Right atrium auricular region (tissue), 2 donors: ENCODE results near the gene GRAMD2A. TPM values are rescaled to one million over a fixed set of nuclear protein-coding genes. Genes with fewer than 3 reads are reported as not detected.
A peak's percentile ranks its signal among the peaks of the same experiment; 100 is the strongest.

Experiments used
- DNase-seq: peaks from one replicate; pipeline ENCODE4 v3.0.0-alpha.2; 2019; ENCODE audit warnings: low spot score
- H3K27ac ChIP-seq, 2 donors: fragments of 200-600 bp; sonication (generic); 1 replicate in 1 of 2; 2 replicates in 1 of 2; pipeline ENCODE4 v1.5.1; 2016 to 2019
- H3K27me3 ChIP-seq, 2 donors: fragments of 200-600 bp; sonication (generic); one replicate each; pipeline versions ENCODE4 v1.5.1 to v1.6.0; 2017 to 2019
- H3K36me3 ChIP-seq: fragments of 200-600 bp; sonication (generic); one replicate; pipeline ENCODE4 v1.5.1; 2016
- H3K4me1 ChIP-seq, 2 donors: fragments of 200-600 bp; sonication (generic); one replicate each; pipeline versions ENCODE4 v1.5.1 to v1.6.0; 2017 to 2019
- H3K4me3 ChIP-seq, 2 donors: fragments of 200-600 bp; sonication (generic); 1 replicate in 1 of 2; 2 replicates in 1 of 2; pipeline ENCODE4 v1.5.1; 2017 to 2019; ENCODE audit warnings: mild to moderate bottlenecking in 1 of 2, moderate library complexity in 1 of 2
- H3K9me3 ChIP-seq, 2 donors: fragments of 200-600 bp; sonication (generic); one replicate each; pipeline ENCODE4 v1.5.1; 2019
- CTCF ChIP-seq, 2 donors: fragments of 200-600 bp; sonication (generic); IDR thresholded peaks; one replicate each; pipeline ENCODE4 v1.5.1; 2019; ENCODE audit warnings: antibody characterized with exemption in 2 of 2
- total RNA-seq, 2 donors: library from RNA; depleted of rRNA; stranded (reverse); fragments of >200 nt; gene quantifications; one replicate each; pipeline ENCODE4 v1.1.0, GENCODE V29; 2016

GRAMD2A gene
- total RNA-seq, 2 donors from 2014 or later: 0.83 TPM; not detected in 1

GRCh38 chr15:72231066-72231832 lies 33.7 kb upstream of the GRAMD2A start, which contains the start of gene PKM:
TSS of gene PKM (minus strand) at chr15:72231190. CDS start at chr15:72219097, 12,093 bp downstream.
- peak; percentile 96 for DNase-seq

GRCh38 chr15:72230197-72231065 lies 32.8 kb upstream of the GRAMD2A start:
- H3K4me3 ChIP-seq: peak overlapping the region; percentile 89 to 96
- peak overlapping the region; percentile 98 for H3K27ac ChIP-seq
- H3K27me3 ChIP-seq: no peaks in the 10 kb centered on the region
- H3K36me3 ChIP-seq: no peaks in the 10 kb centered on the region
- peaks cover 0 to 53% of the 10 kb centered on the region in 2 donors for H3K4me1 ChIP-seq
- DNase-seq: peak; percentile 90
- peak in 1 of 2 donors; percentile 39 for TF ChIP-seq CTCF (IDR thresholded peaks at IDR 0.05)
- H3K9me3 ChIP-seq: no peaks in the 10 kb centered on the region

More at GRCh38 chr15:72231066-72231832, 33.7 kb upstream of the GRAMD2A start, which contains the start of gene PKM:
- H3K4me1 ChIP-seq: peaks cover 0 to 46% of the 10 kb centered on the region in 2 donors
- peak in 1 of 2 donors; percentile 11 for TF ChIP-seq CTCF (IDR thresholded peaks at IDR 0.05)
- peak within 1 kb of the TSS; percentile 98 for H3K27ac ChIP-seq
- no peaks in the 10 kb centered on the region for H3K9me3 ChIP-seq
- H3K36me3 ChIP-seq: no peaks in the 10 kb centered on the region
- peak within 1 kb of the TSS; percentile 89 to 96 for H3K4me3 ChIP-seq
- H3K27me3 ChIP-seq: no peaks in the 10 kb centered on the region

GRCh38 chr15:72229947-72230196 lies 32.3 kb upstream of the GRAMD2A start:
- Histone ChIP-seq H3K4me1 (peaks cover 0 to 53% of the 10 kb centered on the region in 2 donors), H3K27ac (peak overlapping the region; percentile 98), H3K27me3 (no peaks in the 10 kb centered on the region), H3K4me3 (peak overlapping the region; percentile 89 to 96), H3K9me3 (no peaks in the 10 kb centered on the region), H3K36me3 (no peaks in the 10 kb centered on the region)
- no peak for DNase-seq
- TF ChIP-seq CTCF (IDR thresholded peaks at IDR 0.05): no peak

GRCh38 chr15:72229076-72229946 lies 31.7 kb upstream of the GRAMD2A start:
- no peaks in the 10 kb centered on the region for H3K9me3 ChIP-seq
- H3K4me1 ChIP-seq: peaks cover 0 to 53% of the 10 kb centered on the region in 2 donors
- no peaks in the 10 kb centered on the region for H3K27me3 ChIP-seq
- DNase-seq: no peak
- H3K36me3 ChIP-seq: no peaks in the 10 kb centered on the region
- H3K27ac ChIP-seq: peak overlapping the region; percentile 98
- no peak for TF ChIP-seq CTCF (IDR thresholded peaks at IDR 0.05)
- peak overlapping the region; percentile 89 to 96 for H3K4me3 ChIP-seq

- DNase-seq: no peak
- Histone ChIP-seq H3K4me3 (peak overlapping the region in 1 of 2 donors; percentile 96), H3K4me1 (peaks cover 0 to 65% of the 10 kb centered on the region in 2 donors), H3K27ac (peak overlapping the region; percentile 98), H3K9me3 (no peaks in the 10 kb centered on the region), H3K27me3 (no peaks in the 10 kb centered on the region), H3K36me3 (peaks cover 6% of the 10 kb centered on the region)
- no peak for TF ChIP-seq CTCF (IDR thresholded peaks at IDR 0.05)
Measured at GRCh38 chr15:72227720-72228119, 30.1 kb upstream of the GRAMD2A start.
